Heart left ventricle (tissue), 16 donors: ENCODE results near the gene EPS8. TPM values are rescaled to one million over a fixed set of nuclear protein-coding genes. Genes with fewer than 3 reads are reported as not detected.

Experiments used
- ATAC-seq, 4 donors: fragments of 200-7000 bp; cut with Tn5 transposase; one replicate each; pipeline ENCODE4 v1.9.1; 2020 to 2022; ENCODE audit warnings: moderate library complexity in 4 of 4, mild to moderate bottlenecking in 3 of 4, moderate number of reproducible peaks in 1 of 4
- DNase-seq, 5 donors: peaks; one replicate each; pipeline ENCODE4 v3.0.0-alpha.2; 2020
- H3K27ac ChIP-seq, 12 donors: fragments of 200-600 bp; sonication (generic) in 4 of 12; one replicate each; pipeline versions ENCODE4 v1.5.0 to v1.8.0; 2016 to 2022; ENCODE audit warnings: mild to moderate bottlenecking in 2 of 12
- H3K27me3 ChIP-seq, 9 donors: fragments of 200-600 bp; sonication (generic) in 2 of 9; one replicate each; pipeline versions ENCODE4 v1.5.1 to v1.8.0; 2016 to 2022; ENCODE audit warnings: mild to moderate bottlenecking in 3 of 9
- H3K36me3 ChIP-seq, 9 donors: fragments of 200-600 bp; sonication (generic) in 2 of 9; one replicate each; pipeline versions ENCODE4 v1.5.0 to v1.8.0; 2018 to 2022; ENCODE audit warnings: mild to moderate bottlenecking in 2 of 9
- H3K4me1 ChIP-seq, 12 donors: fragments of 200-600 bp; sonication (generic) in 4 of 12; one replicate each; pipeline versions ENCODE4 v1.5.0 to v1.8.0; 2016 to 2022; ENCODE audit warnings: mild to moderate bottlenecking in 3 of 12
- H3K4me3 ChIP-seq, 12 donors: fragments of 200-600 bp; sonication (generic) in 4 of 12; one replicate each; pipeline versions ENCODE4 v1.5.0 to v1.8.0; 2017 to 2022; ENCODE audit warnings: mild to moderate bottlenecking in 9 of 12, moderate library complexity in 4 of 12
- H3K9me3 ChIP-seq, 12 donors: fragments of 200-600 bp; sonication (generic) in 4 of 12; one replicate each; pipeline versions ENCODE4 v1.5.0 to v1.8.0; 2016 to 2022; ENCODE audit warnings: mild to moderate bottlenecking in 1 of 12
- POLR2A ChIP-seq, 2 donors: fragments of 450-650 bp; IDR thresholded peaks; one replicate each; pipeline ENCODE4 v1.6.1; 2017; ENCODE audit warnings: antibody characterized with exemption in 2 of 2, mild to moderate bottlenecking in 2 of 2, moderate library complexity in 2 of 2
- WGBS, 4 donors: extraction: QIAGEN DNeasy Blood & Tissue Kit in 2 of 4; methylation state at CpG; one replicate each; pipeline versions ENCODE4 v1.1.5 to v1.1.7; 2013 to 2018; 5-methylcytosine and 5-hydroxymethylcytosine counted together
- intact Hi-C, 10 donors: fragments of 100-400 bp; cut with DNase I; formaldehyde crosslinking; loops; one replicate each; pipeline versions ENCODE4 v1.11.1 to v1.14.2; 2022
- polyA plus RNA-seq, 2 donors: library from polyadenylated mRNA; stranded (reverse); fragments of 200-250 nt; gene quantifications; one replicate each; pipeline ENCODE4 v1.2.3, GENCODE V29; 2013
- total RNA-seq, 9 donors: library from RNA; depleted of rRNA in 2 of 9; stranded (reverse); fragments of >200 nt in 2 of 9; fragmentation: NEBNext Ultra II Directional in 3 of 9; extraction: Animal tissue kit (Norgen Biotek cat#: 25700) in 3 of 9; gene quantifications; one replicate each; pipeline versions ENCODE4 v1.1.0 to v1.2.4, GENCODE V29; 2016 to 2023
- TF ChIP-seq, protein P1 (sequence below), 12 donors: fragments of 200-600 bp; sonication (generic) in 4 of 12; IDR thresholded peaks; one replicate each; pipeline versions ENCODE4 v1.5.0 to v1.8.0; 2018 to 2022; ENCODE audit warnings: antibody characterized with exemption in 12 of 12, mild to moderate bottlenecking in 5 of 12
- donor health status: ischemic (EF 13 %, LVEDD 7.1; RV severe dilation, severe dysfunction).
- donor health status: healthy with polysubstance abuse.
- donor health status: DM: no; HTN: yes; CAD: no.
- donor health status: DM: no; HTN: no; CAD: no.
- donor health status: ischemic (EF 25% LVEDD 6.9; RV normal size, moderate dysfunction).
- donor health status: ischemic (EF 25% LVEDD 5.7; RV mildly dilated, moderate dysfunction).
- donor health status: healthy.
- donor health status: DM: yes; HTN: yes; CAD: no.
- donor health status: ischemic (EF 35%, LVEDD 5.7; RV mildly dilated, moderate dysfunction).
- donor health status: nonischemic (EF 11% LVEDD 7.7; RV severe dilation, severe dysfunction).
- donor health status: DM: yes; HTN: yes; CAD: no.
- donor health status: PGD.
- donor health status: ischemic (EF 29% LVEDD 5.4; RV normal size, mild dysfunction).
- donor health status: nonischemic (EF 23%, LVEDD 6.1; RV moderate dilation, normal function).

EPS8 gene
- total and polyA plus RNA-seq, 11 donors: 11.7 to 56.0 (median 20.9) TPM

DNA sequence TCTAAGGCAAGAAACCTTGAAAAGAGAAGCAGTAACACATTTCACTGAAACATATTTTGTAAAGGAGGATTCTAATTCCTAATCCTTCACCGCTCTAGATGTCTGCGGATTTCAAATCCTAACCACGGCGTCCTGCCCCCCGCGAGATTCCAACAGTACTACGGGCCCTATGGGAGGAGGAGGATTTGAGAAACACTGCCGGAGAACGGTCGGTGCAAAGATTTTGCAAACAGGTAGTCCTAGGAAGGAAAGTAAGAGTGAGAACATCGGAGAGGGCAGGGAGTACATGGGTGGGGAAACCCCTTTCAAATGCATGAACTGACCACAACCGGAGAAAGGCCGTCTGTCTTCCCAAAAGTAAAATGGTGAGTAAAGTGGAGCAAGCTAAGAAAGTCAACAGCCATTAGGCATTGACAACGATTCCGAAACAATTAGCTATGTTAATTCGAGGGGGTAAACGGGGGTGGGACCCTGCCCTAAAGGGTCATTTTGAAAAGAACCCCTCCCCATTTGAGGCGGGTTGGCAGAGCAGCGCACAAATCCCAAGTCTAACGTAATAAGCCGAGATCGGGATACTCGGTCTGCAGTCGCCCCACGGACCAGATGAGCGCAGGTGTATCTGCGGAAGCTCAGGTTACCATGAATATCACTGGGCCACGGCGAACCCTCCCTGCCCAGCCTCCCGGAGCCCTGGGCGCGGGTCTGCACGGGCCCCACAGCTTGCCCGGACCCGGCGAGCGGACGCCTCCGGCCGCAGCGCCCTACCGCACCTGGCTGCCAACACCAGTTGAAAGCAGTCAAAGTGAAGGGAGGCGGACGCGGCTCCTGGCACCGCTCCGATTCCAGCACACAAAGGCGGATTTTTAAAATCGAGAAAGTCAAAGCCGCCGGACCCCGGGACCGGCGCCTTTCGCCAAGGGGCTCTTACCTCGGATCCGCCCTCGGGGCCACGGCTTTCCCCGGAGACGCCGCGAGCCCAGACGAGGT lies 662 bp downstream of the EPS8 start:
- intact Hi-C loops: loop anchor here in 8 of 10 donors (1.0 to 10.0 kb wide), 12 partner anchors 59 to 198 kb away; no protein-coding TSS in a partner anchor
- peak in 4 of 5 donors; percentile 26 to 63 (median 44) for DNase-seq
- ATAC-seq: peak; percentile 28 to 50 (median 38)
- no peaks in the 10 kb centered on the region for H3K36me3 ChIP-seq
- peak overlapping the region; percentile 66 to 92 (median 84) for H3K4me3 ChIP-seq
- 1 to 2% (median 2%) methylated on average over 56 to 64 of the region's 64 CpGs for WGBS, 4 donors
- peak overlapping the region; percentile 80 to 94 (median 89) for H3K27ac ChIP-seq
- no peaks in the 10 kb centered on the region for H3K27me3 ChIP-seq
- TF ChIP-seq POLR2A (IDR thresholded peaks at IDR 0.05): no peak
- TF ChIP-seq, protein P1, sequence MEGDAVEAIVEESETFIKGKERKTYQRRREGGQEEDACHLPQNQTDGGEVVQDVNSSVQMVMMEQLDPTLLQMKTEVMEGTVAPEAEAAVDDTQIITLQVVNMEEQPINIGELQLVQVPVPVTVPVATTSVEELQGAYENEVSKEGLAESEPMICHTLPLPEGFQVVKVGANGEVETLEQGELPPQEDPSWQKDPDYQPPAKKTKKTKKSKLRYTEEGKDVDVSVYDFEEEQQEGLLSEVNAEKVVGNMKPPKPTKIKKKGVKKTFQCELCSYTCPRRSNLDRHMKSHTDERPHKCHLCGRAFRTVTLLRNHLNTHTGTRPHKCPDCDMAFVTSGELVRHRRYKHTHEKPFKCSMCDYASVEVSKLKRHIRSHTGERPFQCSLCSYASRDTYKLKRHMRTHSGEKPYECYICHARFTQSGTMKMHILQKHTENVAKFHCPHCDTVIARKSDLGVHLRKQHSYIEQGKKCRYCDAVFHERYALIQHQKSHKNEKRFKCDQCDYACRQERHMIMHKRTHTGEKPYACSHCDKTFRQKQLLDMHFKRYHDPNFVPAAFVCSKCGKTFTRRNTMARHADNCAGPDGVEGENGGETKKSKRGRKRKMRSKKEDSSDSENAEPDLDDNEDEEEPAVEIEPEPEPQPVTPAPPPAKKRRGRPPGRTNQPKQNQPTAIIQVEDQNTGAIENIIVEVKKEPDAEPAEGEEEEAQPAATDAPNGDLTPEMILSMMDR (IDR thresholded peaks at IDR 0.05): peak in 1 of 12 donors; percentile 8
- no peaks in the 10 kb centered on the region for H3K9me3 ChIP-seq
- H3K4me1 ChIP-seq: peaks cover 0 to 13% (median 0%) of the 10 kb centered on the region in 12 donors

DNA sequence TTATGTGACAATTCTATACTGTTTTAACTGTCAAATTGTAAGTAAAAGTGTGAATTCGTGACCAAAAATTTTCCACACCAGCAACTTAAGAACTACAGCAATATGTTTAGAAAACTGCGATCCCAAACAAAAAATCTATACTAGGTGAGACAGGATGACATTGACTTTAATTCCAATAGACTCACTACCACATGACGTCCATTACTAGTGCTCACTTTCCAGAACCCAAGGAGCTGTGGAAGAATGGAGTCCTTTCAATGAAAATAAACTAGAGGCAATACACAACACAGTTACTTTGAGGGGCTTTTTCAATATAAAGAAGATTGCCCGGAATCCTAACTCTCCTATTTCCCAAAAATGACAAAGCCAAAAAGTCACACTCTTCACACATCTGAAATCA lies 1.4 kb downstream of the EPS8 start:
- DNase-seq: no peak
- Histone ChIP-seq H3K27me3 (no peaks in the 10 kb centered on the region), H3K9me3 (no peaks in the 10 kb centered on the region), H3K27ac (peak overlapping the region; percentile 80 to 94 (median 89)), H3K36me3 (no peaks in the 10 kb centered on the region), H3K4me1 (peaks cover 0 to 13% (median 0%) of the 10 kb centered on the region in 12 donors), H3K4me3 (peak overlapping the region; percentile 66 to 92 (median 84))
- no peak for ATAC-seq
- TF ChIP-seq, protein P1 (IDR thresholded peaks at IDR 0.05): no peak
- TF ChIP-seq POLR2A (IDR thresholded peaks at IDR 0.05): no peak
- intact Hi-C loops: loop anchor here in 8 of 10 donors (2.0 to 10.0 kb wide), 11 partner anchors 60 to 197 kb away; no protein-coding TSS in a partner anchor
- 62 to 70% (median 67%) methylated on average over 4 of the region's 4 CpGs for WGBS, 4 donors

DNA sequence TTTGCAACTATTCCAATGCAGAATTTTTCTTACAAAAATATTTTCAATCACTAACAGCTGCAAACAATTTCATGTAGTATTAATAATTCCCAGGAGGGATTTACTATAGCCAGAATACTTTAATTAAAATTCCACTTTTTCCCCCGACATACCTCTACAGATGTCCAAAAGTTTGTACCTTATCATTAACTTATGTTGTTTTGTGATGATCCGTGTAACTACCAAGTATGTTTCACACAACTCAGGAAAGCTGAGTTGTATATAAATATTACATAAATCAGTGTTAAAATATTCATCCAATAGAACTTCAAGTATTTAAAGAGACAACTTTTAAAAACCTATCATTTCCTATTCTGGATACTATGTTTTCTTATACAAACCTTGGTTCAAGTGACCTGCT lies 2.4 kb downstream of the EPS8 start:
- TF ChIP-seq, protein P1 (IDR thresholded peaks at IDR 0.05): no peak
- no peak for TF ChIP-seq POLR2A (IDR thresholded peaks at IDR 0.05)
- H3K9me3 ChIP-seq: no peaks in the 10 kb centered on the region
- no peaks in the 10 kb centered on the region for H3K27me3 ChIP-seq
- intact Hi-C loops: loop anchor here in 8 of 10 donors (5.0 to 10.0 kb wide), 10 partner anchors 61 to 194 kb away; no protein-coding TSS in a partner anchor
- ATAC-seq (no peak), DNase-seq (no peak)
- no peaks in the 10 kb centered on the region for H3K36me3 ChIP-seq
- peak overlapping the region in 7 of 12 donors; percentile 9 to 91 (median 89) for H3K27ac ChIP-seq
- H3K4me1 ChIP-seq: peaks cover 0 to 13% (median 0%) of the 10 kb centered on the region in 12 donors
- peak overlapping the region in 9 of 12 donors; percentile 66 to 90 (median 83) for H3K4me3 ChIP-seq
- WGBS, 4 donors: 72 to 79% (median 75%) methylated on average over 2 of the region's 2 CpGs

DNA sequence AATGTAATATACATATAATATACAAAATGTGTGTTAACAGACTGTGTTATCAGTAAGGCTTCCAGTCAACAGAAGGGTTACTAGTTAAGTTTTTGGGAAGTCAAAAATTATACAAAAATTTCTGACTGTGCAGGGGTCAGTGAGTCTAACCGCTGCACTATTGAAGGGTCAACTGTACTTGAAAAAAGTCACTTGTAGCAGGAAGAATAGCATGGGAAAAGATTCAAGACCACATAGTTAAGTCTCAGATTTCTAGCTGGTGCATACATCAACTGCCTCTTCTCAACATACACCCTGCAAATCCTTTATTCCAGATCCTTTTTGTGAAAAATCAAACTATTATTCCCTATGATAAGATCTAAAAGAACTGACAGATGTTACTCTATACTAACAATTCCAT lies 5.9 kb downstream of the EPS8 start:
- Histone ChIP-seq H3K4me1 (peaks cover 0 to 18% (median 3%) of the 10 kb centered on the region in 12 donors), H3K27ac (no peak overlapping the region), H3K27me3 (no peaks in the 10 kb centered on the region), H3K4me3 (peak overlapping the region in 2 of 12 donors; percentile 2 to 6), H3K36me3 (no peaks in the 10 kb centered on the region), H3K9me3 (no peaks in the 10 kb centered on the region)
- TF ChIP-seq POLR2A (IDR thresholded peaks at IDR 0.05): no peak
- TF ChIP-seq, protein P1 (IDR thresholded peaks at IDR 0.05): no peak
- intact Hi-C loops: loop anchor here in 5 of 10 donors (10.0 kb wide), 5 partner anchors 72 to 188 kb away; no protein-coding TSS in a partner anchor
- no peak for ATAC-seq
- 76 to 86% (median 80%) methylated on average over 1 of the region's 1 CpG for WGBS, 4 donors
- no peak for DNase-seq
